Fibroblast of lung (primary cell): Measurements from ENCODE around the gene ANKS6. TPM values are rescaled to one million over a fixed set of nuclear protein-coding genes. Genes with fewer than 3 reads are reported as not detected.

ENCODE experiments used
- DNase-seq, 2 donors: peaks; one replicate each; pipeline versions ENCODE4 v3.0.0 to v3.0.0-alpha.2; 2010; ENCODE audit warnings: low read depth in 2 of 2
- H2AFZ ChIP-seq: 2 replicates; pipeline ENCODE4 v1.5.1; 2012; ENCODE audit warnings: low read length, control low read depth, inconsistent platforms
- H3K27ac ChIP-seq: 2 replicates; pipeline ENCODE4 v1.5.1; 2011; ENCODE audit warnings: low read length, control low read depth; ENCODE audit not compliant: insufficient read depth
- H3K27me3 ChIP-seq: 2 replicates; pipeline ENCODE4 v1.5.1; 2011; ENCODE audit warnings: mild to moderate bottlenecking, low read length; ENCODE audit not compliant: control insufficient read depth, insufficient read depth
- H3K36me3 ChIP-seq: 2 replicates; pipeline ENCODE4 v1.5.1; 2011; ENCODE audit warnings: low read length; ENCODE audit not compliant: control insufficient read depth, insufficient read depth
- H3K4me1 ChIP-seq: 2 replicates; pipeline ENCODE4 v1.5.1; 2011; ENCODE audit warnings: low read length; ENCODE audit not compliant: control insufficient read depth, insufficient read depth; ENCODE audit errors: extremely low read depth
- H3K4me2 ChIP-seq: 2 replicates; pipeline ENCODE4 v1.5.1; 2011; ENCODE audit warnings: low read length, control low read depth; ENCODE audit not compliant: insufficient read depth; ENCODE audit errors: extremely low read depth
- H3K4me3 ChIP-seq, 4 experiments: fragments of 200-600 bp in 1 of 4; sonication (generic) in 1 of 4; replicated peaks in 1 of 4; 2 replicates each; pipeline ENCODE4 v1.5.1; 2011 to 2016; ENCODE audit warnings: low read length in 4 of 4, low read depth in 3 of 4, mild to moderate bottlenecking in 3 of 4, control low read depth in 2 of 4, inconsistent platforms in 1 of 4, mixed read lengths in 1 of 4; ENCODE audit not compliant: insufficient read depth in 1 of 4; ENCODE audit errors: control extremely low read depth in 1 of 4
- H3K79me2 ChIP-seq: 2 replicates; pipeline ENCODE4 v1.5.1; 2012; ENCODE audit warnings: mild to moderate bottlenecking, low read length, inconsistent platforms; ENCODE audit not compliant: control insufficient read depth, insufficient read depth
- H3K9ac ChIP-seq: 2 replicates; pipeline ENCODE4 v1.5.1; 2011; ENCODE audit warnings: mild to moderate bottlenecking, low read length, control low read depth; ENCODE audit not compliant: insufficient read depth
- H3K9me3 ChIP-seq: 2 replicates; pipeline ENCODE4 v1.5.1; 2012; ENCODE audit warnings: low read depth, low read length; ENCODE audit not compliant: control insufficient read depth, insufficient read depth
- H4K20me1 ChIP-seq: 2 replicates; pipeline ENCODE4 v1.5.1; 2011; ENCODE audit warnings: low read length; ENCODE audit not compliant: control insufficient read depth, insufficient read depth; ENCODE audit errors: extremely low read depth
- EZH2 ChIP-seq: IDR thresholded peaks from 2 replicates; pipeline ENCODE4 v1.5.1; 2012; ENCODE audit warnings: low read length, control low read depth, mild to moderate bottlenecking; ENCODE audit errors: missing control alignments
- polyA minus RNA-seq: library from RNA; depleted of rRNA, polyadenylated mRNA; stranded (reverse); fragments of >200 nt; gene quantifications from 2 replicates; pipeline ENCODE4 v1.2.3, GENCODE V29; 2011; ENCODE audit warnings: low replicate concordance
- polyA plus RNA-seq, 2 donors: library from polyadenylated mRNA; depleted of rRNA in 1 of 2; stranded (reverse) in 1 of 2; unstranded in 1 of 2; fragments of >200 nt; gene quantifications; 2 replicates each; pipeline ENCODE4 v1.2.1, GENCODE V29; 2011 to 2012; ENCODE audit warnings: missing spikeins in 1 of 2
- total RNA-seq: library from RNA; depleted of rRNA; stranded (reverse); fragments of >200 nt; gene quantifications from 2 replicates; pipeline ENCODE4 v1.2.1, GENCODE V29; 2014
- TF ChIP-seq, protein P1 (sequence below), 2 donors: IDR thresholded peaks in 1 of 2; conservative IDR thresholded peaks in 1 of 2; 1 replicate in 1 of 2; 2 replicates in 1 of 2; pipeline ENCODE4 v1.5.1; 2011 to 2012; ENCODE audit warnings: low read length in 2 of 2, control low read depth in 1 of 2, inconsistent platforms in 1 of 2, low read depth in 1 of 2, mild to moderate bottlenecking in 1 of 2

The ANKS6 gene
- total RNA-seq (9.6 and 10.3 TPM in 2 replicates), polyA plus RNA-seq (7.3 and 10.0 TPM in 2 replicates), polyA minus RNA-seq (8.8 and 13.5 TPM in 2 replicates)
- polyA plus RNA-seq (2012) = 12.0 and 14.2 TPM in 2 replicates

DNA sequence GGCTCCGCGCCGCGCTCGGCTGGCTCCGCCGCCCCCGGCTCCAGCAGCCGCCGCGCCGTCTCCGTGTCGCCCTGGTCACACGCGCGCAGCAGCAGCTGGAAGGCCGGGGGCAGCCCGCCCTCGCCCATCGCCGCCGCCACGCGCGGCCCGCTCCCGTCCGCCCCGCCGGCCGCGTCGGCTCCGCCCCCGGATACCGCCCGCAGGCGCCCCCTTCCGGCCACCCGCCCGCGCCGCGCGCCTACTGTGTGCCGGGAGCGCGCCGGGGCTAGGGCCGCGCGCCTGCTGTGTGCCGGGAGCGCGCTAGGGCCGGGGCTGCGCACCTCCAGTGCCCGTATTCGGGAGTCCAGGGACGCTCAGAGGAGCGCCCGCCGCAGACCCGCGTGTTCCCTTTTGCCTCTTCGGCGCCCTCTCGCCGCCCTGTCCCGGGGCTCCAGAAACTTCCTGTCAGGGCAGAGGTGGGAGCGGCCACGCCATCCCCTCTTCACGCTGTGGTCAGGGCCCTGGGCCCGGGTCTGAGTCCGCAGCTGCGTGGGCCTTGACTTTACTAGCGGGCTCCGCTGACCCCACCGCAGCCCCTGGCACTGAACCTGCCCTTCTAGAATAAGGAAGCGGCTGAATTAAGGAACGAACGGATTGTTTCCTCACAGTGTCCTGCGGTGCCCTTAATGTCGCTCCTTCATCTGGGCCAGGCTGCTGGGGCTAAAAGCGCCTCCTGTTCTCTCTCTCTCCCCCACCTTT lies at the start of gene ANKS6:
Gene ANKS6, minus strand, starts transcription at position 192 of the 738 bp plus-strand sequence. Its CDS starts 64 bp downstream, at position 128.
- H4K20me1 ChIP-seq = no peaks in the 10 kb centered on the region
- no peaks in the 10 kb centered on the region for H3K27me3 ChIP-seq
- peak within 1 kb of the TSS; percentile 73 for H2AFZ ChIP-seq
- H3K9me3 ChIP-seq = no peaks in the 10 kb centered on the region
- H3K9ac ChIP-seq = peak within 1 kb of the TSS; percentile 67
- H3K4me2 ChIP-seq = peak within 1 kb of the TSS; percentile 95
- DNase-seq = peak; percentile 68 to 71
- peaks cover 4% of the 10 kb centered on the region for H3K4me1 ChIP-seq
- no peaks in the 10 kb centered on the region for H3K36me3 ChIP-seq
- no peak within 1 kb of the TSS for H3K27ac ChIP-seq
- peak within 1 kb of the TSS; percentile 46 to 77 (median 72) for H3K4me3 ChIP-seq
- H3K79me2 ChIP-seq = peaks cover 9% of the 10 kb centered on the region
- TF ChIP-seq, protein P1, sequence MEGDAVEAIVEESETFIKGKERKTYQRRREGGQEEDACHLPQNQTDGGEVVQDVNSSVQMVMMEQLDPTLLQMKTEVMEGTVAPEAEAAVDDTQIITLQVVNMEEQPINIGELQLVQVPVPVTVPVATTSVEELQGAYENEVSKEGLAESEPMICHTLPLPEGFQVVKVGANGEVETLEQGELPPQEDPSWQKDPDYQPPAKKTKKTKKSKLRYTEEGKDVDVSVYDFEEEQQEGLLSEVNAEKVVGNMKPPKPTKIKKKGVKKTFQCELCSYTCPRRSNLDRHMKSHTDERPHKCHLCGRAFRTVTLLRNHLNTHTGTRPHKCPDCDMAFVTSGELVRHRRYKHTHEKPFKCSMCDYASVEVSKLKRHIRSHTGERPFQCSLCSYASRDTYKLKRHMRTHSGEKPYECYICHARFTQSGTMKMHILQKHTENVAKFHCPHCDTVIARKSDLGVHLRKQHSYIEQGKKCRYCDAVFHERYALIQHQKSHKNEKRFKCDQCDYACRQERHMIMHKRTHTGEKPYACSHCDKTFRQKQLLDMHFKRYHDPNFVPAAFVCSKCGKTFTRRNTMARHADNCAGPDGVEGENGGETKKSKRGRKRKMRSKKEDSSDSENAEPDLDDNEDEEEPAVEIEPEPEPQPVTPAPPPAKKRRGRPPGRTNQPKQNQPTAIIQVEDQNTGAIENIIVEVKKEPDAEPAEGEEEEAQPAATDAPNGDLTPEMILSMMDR (conservative IDR thresholded peaks at IDR 0.05 in 1 of 2, IDR thresholded peaks at IDR 0.05 in 1 of 2; ENCODE audit: low read depth in 1 of 2, low read length in 2 of 2) = peak in 1 of 2 donors; percentile 17
- no peak for TF ChIP-seq EZH2

DNA sequence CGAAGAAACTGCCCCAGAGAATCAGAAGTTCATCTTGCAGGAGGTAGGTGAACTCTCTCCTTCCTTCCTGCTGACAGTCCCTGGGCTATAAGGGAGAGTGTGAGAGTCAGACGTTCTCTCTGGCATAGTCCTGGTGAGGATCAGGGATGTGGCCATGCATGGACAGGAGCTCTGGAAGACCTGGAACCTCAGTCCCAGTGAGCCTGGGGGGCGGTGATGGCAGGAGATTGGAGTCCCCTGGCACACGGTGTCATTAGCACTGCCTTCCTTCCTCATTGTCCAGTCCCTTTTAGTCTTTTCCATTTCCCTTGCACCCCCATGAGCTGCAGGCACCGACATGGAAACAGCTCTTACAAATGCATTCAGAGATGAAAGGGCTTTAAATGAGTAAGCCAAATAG lies 49.7 kb upstream of the ANKS6 start:
- no peak overlapping the region for H3K9ac ChIP-seq
- H3K4me2 ChIP-seq = no peak overlapping the region
- H3K4me3 ChIP-seq = no peak overlapping the region
- H3K4me1 ChIP-seq = no peaks in the 10 kb centered on the region
- no peaks in the 10 kb centered on the region for H3K27me3 ChIP-seq
- H3K27ac ChIP-seq = no peak overlapping the region
- no peaks in the 10 kb centered on the region for H3K79me2 ChIP-seq
- DNase-seq = no peak
- H2AFZ ChIP-seq = no peak overlapping the region
- no peak for TF ChIP-seq EZH2
- TF ChIP-seq, protein P1 (conservative IDR thresholded peaks at IDR 0.05 in 1 of 2, IDR thresholded peaks at IDR 0.05 in 1 of 2; ENCODE audit: low read depth in 1 of 2, low read length in 2 of 2) = no peak
- H3K9me3 ChIP-seq = no peaks in the 10 kb centered on the region
- H3K36me3 ChIP-seq = no peaks in the 10 kb centered on the region
- H4K20me1 ChIP-seq = no peaks in the 10 kb centered on the region

DNA sequence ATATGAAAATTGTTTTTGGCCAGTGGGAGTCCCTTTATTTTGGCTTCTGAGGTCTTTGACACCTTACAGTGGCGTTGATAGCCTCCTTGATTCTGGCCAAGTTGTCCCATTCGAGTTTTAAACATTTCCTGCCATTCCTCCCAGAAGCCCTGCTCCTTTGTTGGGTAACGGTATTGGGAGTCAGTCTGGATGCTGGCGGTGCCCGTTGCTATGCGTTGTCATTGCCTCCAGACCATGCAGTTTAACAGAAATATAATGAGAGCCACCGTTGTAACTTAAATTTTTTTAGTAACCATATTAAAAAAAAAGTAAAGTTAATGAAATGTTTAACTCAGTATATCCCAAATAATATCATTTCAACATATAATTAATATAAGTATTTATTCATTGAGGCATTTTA lies 46.2 kb upstream of the ANKS6 start:
- DNase-seq = no peak
- H3K4me1 ChIP-seq = no peaks in the 10 kb centered on the region

More for the DNA sequence above, 46.2 kb upstream of the ANKS6 start:
- Histone ChIP-seq H3K36me3 (no peaks in the 10 kb centered on the region), H3K79me2 (no peaks in the 10 kb centered on the region), H2AFZ (no peak overlapping the region), H3K4me2 (no peak overlapping the region), H3K4me3 (no peak overlapping the region), H3K27me3 (no peaks in the 10 kb centered on the region), H3K9ac (no peak overlapping the region), H3K9me3 (no peaks in the 10 kb centered on the region), H4K20me1 (no peaks in the 10 kb centered on the region), H3K27ac (no peak overlapping the region)
- TF ChIP-seq EZH2 = no peak
- TF ChIP-seq, protein P1 (conservative IDR thresholded peaks at IDR 0.05 in 1 of 2, IDR thresholded peaks at IDR 0.05 in 1 of 2; ENCODE audit: low read depth in 1 of 2, low read length in 2 of 2) = no peak
